Measurements from ENCODE around the gene ZBTB38.

Gene ZBTB38

GRCh38 chr3:141333836-141334626 is 34.3 kb upstream of the ZBTB38 start:
- H3K36me3 ChIP-seq (ENCODE audit: insufficient read depth, low read length): no peaks in the 10 kb centered on the region
- no peaks in the 10 kb centered on the region for H3K4me1 ChIP-seq (ENCODE audit: insufficient read depth, low read length)
- no peaks in the 10 kb centered on the region for H3K9me3 ChIP-seq (ENCODE audit: control insufficient read depth, insufficient read depth, low read length)

GRCh38 chr3:141334627-141335250 is 33.6 kb upstream of the ZBTB38 start:
- no peaks in the 10 kb centered on the region for H3K9me3 ChIP-seq (ENCODE audit: control insufficient read depth, insufficient read depth, low read length)
- H3K9ac ChIP-seq (ENCODE audit: low read depth, low read length): no peak overlapping the region
- no peaks in the 10 kb centered on the region for H3K36me3 ChIP-seq (ENCODE audit: insufficient read depth, low read length)
- H3K4me1 ChIP-seq (ENCODE audit: insufficient read depth, low read length): no peaks in the 10 kb centered on the region

More at GRCh38 chr3:141333836-141334626, 34.3 kb upstream of the ZBTB38 start:
- H3K9ac ChIP-seq (ENCODE audit: low read depth, low read length): no peak overlapping the region

- H3K9me3 ChIP-seq (ENCODE audit: control insufficient read depth, insufficient read depth, low read length): no peaks in the 10 kb centered on the region
- H3K9ac ChIP-seq (ENCODE audit: low read depth, low read length): no peak overlapping the region
- no peaks in the 10 kb centered on the region for H3K4me1 ChIP-seq (ENCODE audit: insufficient read depth, low read length)
- no peaks in the 10 kb centered on the region for H3K36me3 ChIP-seq (ENCODE audit: insufficient read depth, low read length)
These were observed 32.7 kb upstream of the ZBTB38 start for GRCh38 chr3:141335531-141336061.

- H3K9ac ChIP-seq (ENCODE audit: low read depth, low read length): no peak overlapping the region
- no peaks in the 10 kb centered on the region for H3K4me1 ChIP-seq (ENCODE audit: insufficient read depth, low read length)
- no peaks in the 10 kb centered on the region for H3K9me3 ChIP-seq (ENCODE audit: control insufficient read depth, insufficient read depth, low read length)
- no peaks in the 10 kb centered on the region for H3K36me3 ChIP-seq (ENCODE audit: insufficient read depth, low read length)
These were observed 31.4 kb upstream of the ZBTB38 start for GRCh38 chr3:141336672-141337522.

- Histone ChIP-seq H3K9me3 (ENCODE audit: control insufficient read depth, insufficient read depth, low read length) (no peaks in the 10 kb centered on the region), H3K9ac (ENCODE audit: low read depth, low read length) (no peak overlapping the region), H3K4me1 (ENCODE audit: insufficient read depth, low read length) (no peaks in the 10 kb centered on the region)
These were observed 30.8 kb upstream of the ZBTB38 start for GRCh38 chr3:141337523-141337854.

GRCh38 chr3:141337991-141338390 is 30.3 kb upstream of the ZBTB38 start:
- Histone ChIP-seq H3K36me3 (ENCODE audit: insufficient read depth, low read length) (no peaks in the 10 kb centered on the region), H3K4me1 (ENCODE audit: insufficient read depth, low read length) (no peaks in the 10 kb centered on the region), H3K9ac (ENCODE audit: low read depth, low read length) (no peak overlapping the region), H3K9me3 (ENCODE audit: control insufficient read depth, insufficient read depth, low read length) (no peaks in the 10 kb centered on the region)

More at GRCh38 chr3:141337523-141337854, 30.8 kb upstream of the ZBTB38 start:
- H3K36me3 ChIP-seq (ENCODE audit: insufficient read depth, low read length): no peaks in the 10 kb centered on the region

- no peaks in the 10 kb centered on the region for H3K9me3 ChIP-seq (ENCODE audit: control insufficient read depth, insufficient read depth, low read length)
- no peak overlapping the region for H3K9ac ChIP-seq (ENCODE audit: low read depth, low read length)
- no peaks in the 10 kb centered on the region for H3K36me3 ChIP-seq (ENCODE audit: insufficient read depth, low read length)
- H3K4me1 ChIP-seq (ENCODE audit: insufficient read depth, low read length): no peaks in the 10 kb centered on the region
These were observed 29.4 kb upstream of the ZBTB38 start for GRCh38 chr3:141338881-141339280.

- no peaks in the 10 kb centered on the region; the same call in 1 of the 2 replicates for H3K4me1 ChIP-seq (ENCODE audit: insufficient read depth, low read length)
- no peaks in the 10 kb centered on the region for H3K36me3 ChIP-seq (ENCODE audit: insufficient read depth, low read length)
- H3K9ac ChIP-seq (ENCODE audit: low read depth, low read length): no peak overlapping the region
- H3K9me3 ChIP-seq (ENCODE audit: control insufficient read depth, insufficient read depth, low read length): no peaks in the 10 kb centered on the region
These were observed 26.8 kb upstream of the ZBTB38 start for GRCh38 chr3:141341536-141341935.

GRCh38 chr3:141342386-141342785 is 25.9 kb upstream of the ZBTB38 start:
- H3K4me1 ChIP-seq (ENCODE audit: insufficient read depth, low read length): no peaks in the 10 kb centered on the region; the same call in 1 of the 2 replicates
- no peaks in the 10 kb centered on the region for H3K9me3 ChIP-seq (ENCODE audit: control insufficient read depth, insufficient read depth, low read length)
- H3K36me3 ChIP-seq (ENCODE audit: insufficient read depth, low read length): no peaks in the 10 kb centered on the region
- H3K9ac ChIP-seq (ENCODE audit: low read depth, low read length): no peak overlapping the region

- Histone ChIP-seq H3K9ac (ENCODE audit: low read depth, low read length) (no peak overlapping the region), H3K4me1 (ENCODE audit: insufficient read depth, low read length) (no peaks in the 10 kb centered on the region; the same call in 1 of the 2 replicates), H3K9me3 (ENCODE audit: control insufficient read depth, insufficient read depth, low read length) (no peaks in the 10 kb centered on the region), H3K36me3 (ENCODE audit: insufficient read depth, low read length) (no peaks in the 10 kb centered on the region)
These were observed 25.2 kb upstream of the ZBTB38 start for GRCh38 chr3:141343077-141343476.

- peaks cover 6% of the 10 kb centered on the region for H3K4me1 ChIP-seq (ENCODE audit: insufficient read depth, low read length)
- H3K9ac ChIP-seq (ENCODE audit: low read depth, low read length): no peak overlapping the region
- no peaks in the 10 kb centered on the region for H3K9me3 ChIP-seq (ENCODE audit: control insufficient read depth, insufficient read depth, low read length)
- H3K36me3 ChIP-seq (ENCODE audit: insufficient read depth, low read length): no peaks in the 10 kb centered on the region
These were observed 24.4 kb upstream of the ZBTB38 start for GRCh38 chr3:141343865-141344271.

- peaks cover 10% of the 10 kb centered on the region for H3K4me1 ChIP-seq (ENCODE audit: insufficient read depth, low read length)
- no peaks in the 10 kb centered on the region for H3K36me3 ChIP-seq (ENCODE audit: insufficient read depth, low read length)
- no peaks in the 10 kb centered on the region for H3K9me3 ChIP-seq (ENCODE audit: control insufficient read depth, insufficient read depth, low read length)
- H3K9ac ChIP-seq (ENCODE audit: low read depth, low read length): no peak overlapping the region
These were observed 22.8 kb upstream of the ZBTB38 start for GRCh38 chr3:141345528-141345927.

GRCh38 chr3:141346007-141346406 is 22.3 kb upstream of the ZBTB38 start:
- no peaks in the 10 kb centered on the region for H3K36me3 ChIP-seq (ENCODE audit: insufficient read depth, low read length)
- no peaks in the 10 kb centered on the region for H3K9me3 ChIP-seq (ENCODE audit: control insufficient read depth, insufficient read depth, low read length)
- H3K9ac ChIP-seq (ENCODE audit: low read depth, low read length): no peak overlapping the region
- H3K4me1 ChIP-seq (ENCODE audit: insufficient read depth, low read length): peaks cover 10% of the 10 kb centered on the region

- H3K9ac ChIP-seq (ENCODE audit: low read depth, low read length): no peak overlapping the region
- peaks cover 10% of the 10 kb centered on the region for H3K4me1 ChIP-seq (ENCODE audit: insufficient read depth, low read length)
- no peaks in the 10 kb centered on the region for H3K36me3 ChIP-seq (ENCODE audit: insufficient read depth, low read length)
- no peaks in the 10 kb centered on the region for H3K9me3 ChIP-seq (ENCODE audit: control insufficient read depth, insufficient read depth, low read length)
These were observed 21.9 kb upstream of the ZBTB38 start for GRCh38 chr3:141346418-141346817.

Measured in ES-I3 (cell line).